HG03196 (cell line): ENCODE results near the gene NEU2.
"Not testable (repeated sequence)": the region's sequence is repeated elsewhere in the genome, so short reads cannot be mapped to it uniquely, and the experiment has no call there.

Experiments
- ATAC-seq: cut with Tn5 transposase; IDR thresholded peaks from one replicate; pipeline ENCODE4 v1.9.1; 2021; ENCODE audit not compliant: unreplicated experiment

Gene NEU2

DNA sequence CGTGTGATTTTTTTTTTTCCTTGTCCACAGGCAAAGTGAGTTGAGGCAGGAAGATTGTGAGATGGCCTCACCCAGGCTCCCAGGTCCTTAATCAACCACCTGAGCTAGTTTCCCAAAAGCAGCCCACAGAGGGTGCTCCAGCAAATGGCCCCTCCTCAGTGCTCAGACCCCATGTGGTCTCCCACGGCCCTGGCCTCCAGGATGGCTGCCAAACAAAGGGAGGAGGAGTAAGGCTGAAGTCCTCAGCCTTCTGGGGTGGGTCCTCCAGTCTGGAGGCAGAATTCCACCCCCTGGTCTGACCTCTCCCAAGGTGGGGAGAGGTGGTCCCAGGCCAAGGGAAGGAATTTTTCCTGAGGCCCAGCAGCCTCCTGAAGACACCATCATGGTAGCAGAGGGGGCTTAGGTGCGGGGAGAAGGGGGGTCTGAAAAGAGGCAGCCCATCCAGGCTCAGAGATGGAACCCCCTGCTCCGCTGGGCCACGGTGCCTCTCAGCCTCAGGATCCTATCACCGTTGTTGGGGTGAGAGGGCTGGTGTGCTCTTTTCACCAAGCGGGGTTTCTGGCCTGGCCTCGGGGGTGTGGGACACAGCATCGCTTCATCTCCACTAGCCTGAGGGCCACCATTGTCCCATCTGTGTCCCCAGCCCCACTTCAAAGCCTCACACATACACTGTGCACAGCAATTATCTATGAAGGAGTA is 21.8 kb upstream of the NEU2 start:
- ATAC-seq: no peak

GRCh38 chr2:233011268-233011650 is 21.2 kb upstream of the NEU2 start:
- ATAC-seq: no peak

- ATAC-seq: no peak
Measured at GRCh38 chr2:233011702-233012131, 20.8 kb upstream of the NEU2 start.

GRCh38 chr2:233012301-233012971 is 20.0 kb upstream of the NEU2 start:
- no peak for ATAC-seq

GRCh38 chr2:233013027-233013461 is 19.4 kb upstream of the NEU2 start, which contains the start of gene NGEF:
TSS of gene NGEF (minus strand) at chr2:233013256. CDS start at chr2:232974890, 38,366 bp downstream.
- ATAC-seq: no peak

DNA sequence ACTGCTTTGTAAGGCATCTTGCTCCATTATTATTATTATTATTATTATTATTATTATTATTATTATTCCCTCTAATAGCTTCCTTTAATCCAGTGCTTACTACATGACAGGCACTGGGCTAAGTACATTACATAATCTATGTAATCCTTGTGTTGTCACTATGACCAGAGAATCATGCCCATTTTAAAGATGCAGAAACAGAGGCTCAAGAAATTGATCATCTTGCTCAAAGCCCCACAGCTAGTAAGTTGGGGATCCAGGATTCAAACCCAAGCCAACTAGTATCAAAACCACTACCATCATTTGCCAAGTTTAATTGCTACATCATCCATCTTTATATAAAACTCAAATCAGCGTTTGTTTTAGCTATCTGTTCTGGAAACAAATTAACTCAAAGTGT is 18.8 kb upstream of the NEU2 start:
- no peak for ATAC-seq

DNA sequence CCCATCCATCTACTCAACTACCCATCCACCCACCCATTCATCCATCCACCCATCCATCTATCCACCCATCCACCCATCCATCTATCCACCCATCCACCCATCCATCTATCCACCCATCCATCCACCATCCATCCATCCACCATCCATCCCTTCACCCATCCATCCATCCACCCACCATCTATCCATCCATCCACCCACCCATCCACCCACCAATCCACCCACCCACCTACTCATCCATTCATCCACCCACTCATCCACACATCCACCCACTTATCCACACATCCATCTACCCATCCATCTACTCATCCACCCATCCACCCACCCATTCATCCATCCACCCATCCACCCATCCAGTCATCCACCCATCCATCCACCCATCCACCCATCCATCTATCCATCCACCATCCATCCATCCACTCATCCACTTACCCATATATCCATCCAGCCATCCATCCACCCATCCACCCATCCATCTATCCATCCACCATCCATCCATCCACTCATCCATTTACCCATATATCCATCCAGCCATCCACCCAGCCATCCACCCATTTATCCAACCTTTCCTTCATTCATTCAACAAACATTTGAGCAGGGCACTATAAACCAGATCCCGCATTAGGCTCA is 17.3 kb upstream of the NEU2 start:
- ATAC-seq: no peak

DNA sequence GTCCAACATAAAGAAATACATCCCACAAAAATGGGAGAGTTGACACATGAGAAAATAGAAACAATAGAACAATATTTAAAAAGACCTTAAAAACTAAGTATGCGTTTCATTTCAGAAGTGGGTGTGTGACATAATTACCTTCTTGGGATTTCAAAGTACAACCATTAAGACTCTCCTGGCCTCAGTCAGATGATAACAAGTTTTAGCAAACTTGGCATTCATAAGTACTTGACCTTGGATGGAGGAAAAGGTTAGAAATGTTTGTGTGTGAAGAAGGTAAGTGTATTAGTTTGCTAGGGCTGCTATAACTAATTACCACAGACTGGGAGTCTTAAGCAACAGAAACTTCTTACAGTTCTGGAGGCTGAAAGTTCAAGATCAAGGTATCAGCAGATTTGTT is 14.5 kb upstream of the NEU2 start:
- no peak for ATAC-seq

GRCh38 chr2:233019610-233020009 is 12.9 kb upstream of the NEU2 start:
- ATAC-seq: not testable (repeated sequence)

GRCh38 chr2:233020454-233020853 is 12.0 kb upstream of the NEU2 start:
- ATAC-seq: no peak

DNA sequence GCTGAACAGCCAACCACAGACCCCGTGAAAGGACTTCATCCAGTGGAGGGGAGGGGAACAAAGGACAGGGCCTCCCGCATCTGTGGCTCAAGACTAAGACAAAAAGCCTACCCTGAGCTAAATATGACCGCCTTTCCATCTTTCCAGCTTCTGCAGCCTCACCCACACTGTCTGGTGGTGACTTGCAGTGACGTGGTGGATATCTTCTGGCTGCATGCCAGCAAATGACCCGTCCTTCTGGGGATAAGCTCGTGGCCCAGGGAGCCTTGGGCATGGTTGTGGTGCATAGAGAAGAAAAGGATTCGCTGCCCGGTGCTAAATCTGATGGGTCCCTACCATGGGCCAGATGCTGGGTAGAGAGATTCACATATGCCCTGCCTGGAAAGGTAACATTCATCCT is 10.7 kb upstream of the NEU2 start:
- ATAC-seq: no peak

DNA sequence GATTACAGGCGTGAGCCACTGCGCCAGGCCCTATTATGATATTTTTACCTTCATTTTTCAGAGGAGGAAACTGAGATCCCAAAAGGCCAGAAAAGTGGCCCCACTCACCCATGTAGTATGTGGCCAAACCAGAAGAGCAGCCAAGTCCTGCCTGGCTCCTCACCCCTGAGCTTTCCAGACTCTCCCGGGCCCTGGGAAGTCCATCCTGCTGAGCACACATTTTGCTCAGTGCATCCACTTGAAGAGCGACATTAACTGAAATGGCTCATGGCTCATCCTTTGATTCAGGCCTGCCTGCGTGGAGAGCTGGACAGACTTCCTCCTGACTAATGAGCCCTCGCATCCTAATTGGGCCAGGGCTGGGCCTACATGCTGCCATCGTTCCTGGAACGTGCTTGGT is 9.9 kb upstream of the NEU2 start:
- ATAC-seq: no peak

DNA sequence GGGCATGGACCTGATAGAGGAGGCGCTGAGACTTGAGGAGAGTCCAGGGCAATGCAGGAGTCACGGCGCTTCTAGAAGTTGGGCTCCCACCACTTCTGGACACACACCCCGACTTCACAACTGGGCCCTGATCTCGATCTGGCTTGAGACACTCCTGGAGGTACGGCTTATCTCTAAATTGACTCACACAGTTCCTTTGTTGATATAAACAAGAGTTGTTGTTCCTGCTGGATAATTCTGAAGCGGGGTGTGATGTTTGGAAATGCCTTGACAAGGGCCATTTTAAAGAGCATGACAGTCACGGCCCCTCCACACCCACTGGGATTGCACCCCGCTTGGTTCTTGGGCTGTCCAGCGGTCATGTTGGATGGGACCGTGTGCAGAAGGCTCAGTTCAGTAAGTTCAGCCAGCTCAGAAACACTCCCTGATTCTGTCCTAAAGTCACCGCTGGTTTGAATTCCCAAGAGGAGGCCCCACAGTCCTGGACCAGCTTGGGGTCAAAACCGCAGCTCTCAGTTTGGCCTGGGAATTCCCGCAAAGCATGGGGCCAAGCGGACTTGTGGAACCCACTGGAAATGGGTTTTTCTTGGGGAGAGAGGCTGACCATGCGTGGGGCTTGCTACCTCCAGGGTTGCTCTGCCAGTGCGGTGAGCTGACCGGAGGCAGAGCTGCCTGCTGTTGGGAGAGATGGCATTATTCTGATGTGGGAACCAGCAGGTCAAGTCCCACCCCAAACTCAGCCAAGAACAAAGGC is 9.3 kb upstream of the NEU2 start:
- ATAC-seq: no peak

DNA sequence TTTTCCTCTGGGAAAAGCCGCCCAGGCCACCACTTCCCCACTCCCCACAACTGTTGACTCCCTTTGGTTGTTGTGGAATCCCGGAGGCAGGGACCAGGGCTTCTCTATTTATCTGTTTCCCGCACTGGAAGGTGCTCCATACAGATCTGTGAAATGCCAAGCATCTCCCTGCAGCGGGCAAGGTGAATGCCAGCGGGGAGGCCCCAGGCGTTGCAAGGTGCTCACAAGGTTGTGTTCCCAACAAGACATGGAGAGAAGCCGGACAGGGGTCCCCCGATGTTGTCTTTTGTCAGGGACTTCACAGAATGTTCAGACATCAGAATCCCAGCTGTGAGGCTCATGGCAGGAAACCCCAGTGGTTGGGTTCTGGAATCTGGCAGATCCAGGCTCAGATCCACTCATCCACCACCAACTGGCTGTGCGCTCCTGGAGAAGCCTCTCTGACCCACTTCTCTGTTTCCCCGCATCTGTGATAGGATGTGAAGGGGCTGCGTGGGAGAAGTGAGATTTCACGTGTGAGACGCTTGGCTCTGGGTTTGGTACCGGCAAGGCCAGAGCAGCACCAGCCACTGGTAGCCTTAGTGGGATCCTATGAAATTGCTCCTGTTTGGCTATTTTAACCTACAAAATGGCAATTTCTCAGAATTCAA is 8.6 kb upstream of the NEU2 start:
- ATAC-seq: no peak

GRCh38 chr2:233025706-233026105 is 6.8 kb upstream of the NEU2 start:
- no peak for ATAC-seq

GRCh38 chr2:233026198-233026813 is 6.2 kb upstream of the NEU2 start:
- ATAC-seq: no peak

DNA sequence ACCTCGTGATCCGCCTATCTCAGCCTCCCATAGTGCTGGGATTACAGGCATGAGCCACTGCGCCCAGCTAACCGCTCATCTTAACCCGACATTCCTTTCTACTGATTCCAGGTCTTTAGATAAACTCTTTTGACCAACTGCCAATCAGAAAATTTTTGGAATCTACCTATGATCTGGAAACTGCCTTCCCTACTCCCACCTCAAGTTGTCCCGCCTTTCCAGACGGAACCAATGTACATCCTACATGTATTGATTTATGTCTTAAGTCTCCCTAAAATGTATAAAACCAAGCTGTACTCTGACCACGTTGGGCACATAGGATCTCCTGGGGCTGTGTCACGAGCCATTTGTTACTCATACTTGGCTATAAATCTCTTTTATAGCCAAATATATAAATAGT is 3.2 kb upstream of the NEU2 start:
- no peak for ATAC-seq

DNA sequence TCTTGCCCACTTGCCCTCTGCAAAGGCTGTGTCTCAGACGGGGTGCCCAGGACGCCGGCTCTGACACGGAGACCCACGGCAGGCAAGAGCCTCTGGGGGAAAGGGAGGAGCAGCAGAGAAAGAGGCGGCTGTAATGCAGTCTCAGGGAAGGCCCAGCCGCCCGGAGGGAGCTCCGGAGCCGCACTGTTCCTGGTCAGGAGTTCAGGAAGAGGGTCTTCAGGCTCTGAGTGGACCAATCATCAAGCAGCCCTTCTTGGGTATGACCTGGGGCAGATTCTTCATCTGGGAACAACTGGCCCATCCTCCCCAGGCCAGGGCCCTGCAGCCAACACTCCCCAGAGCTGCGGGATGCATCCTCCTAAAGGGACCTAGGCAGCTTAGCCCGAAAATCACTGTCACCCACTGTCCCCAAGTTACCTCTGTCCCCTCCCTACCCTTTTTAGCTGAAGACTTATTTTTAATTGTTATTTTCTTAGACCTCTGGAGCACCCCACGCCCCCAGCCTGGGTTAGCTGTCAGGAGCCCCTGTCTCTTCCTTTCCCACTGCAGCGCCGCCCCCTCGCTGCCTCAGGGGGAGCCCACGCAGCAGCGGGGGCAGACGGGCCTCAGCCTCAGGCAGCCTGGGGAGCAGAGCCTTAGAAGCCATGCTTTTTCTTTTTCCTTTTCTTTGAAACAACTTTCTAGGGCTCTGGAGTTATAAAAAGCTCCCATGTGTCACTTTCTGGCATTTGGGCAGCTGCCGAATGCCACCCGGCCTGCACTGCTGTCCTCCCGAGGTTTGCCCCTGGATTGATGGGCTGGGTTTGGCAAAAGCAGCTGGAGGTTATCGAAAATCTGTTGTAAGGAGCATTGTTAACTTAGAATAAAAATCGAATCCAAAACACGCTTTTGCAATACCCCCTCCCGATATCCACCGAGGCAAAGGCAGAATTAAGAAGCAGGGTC is 644 bp upstream of the NEU2 start:
- no peak for ATAC-seq

DNA sequence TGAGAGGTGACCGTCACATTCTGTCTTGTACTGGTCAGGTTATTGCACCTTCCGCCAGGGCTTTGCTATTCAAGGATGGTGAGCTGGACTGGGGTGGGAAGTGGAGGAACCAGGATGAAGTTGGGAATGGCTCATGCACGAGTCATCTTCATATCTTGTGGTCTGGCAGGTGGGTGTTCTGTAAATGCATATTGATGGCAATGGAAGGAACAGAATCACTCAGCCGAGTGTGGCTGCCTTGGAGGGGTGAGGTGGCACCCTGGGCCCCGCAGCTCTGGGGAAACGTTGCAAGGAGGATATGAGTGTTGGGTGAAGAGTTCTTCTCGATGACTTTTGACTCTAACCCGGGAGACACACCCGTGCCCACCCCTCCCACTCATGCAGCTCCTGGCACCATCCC is 1.2 kb downstream of the NEU2 start:
- ATAC-seq: no peak
